Lower lobe of right lung (tissue), 2 donors: ENCODE results near the gene IARS2. TPM values are rescaled to one million over a fixed set of nuclear protein-coding genes. Genes with fewer than 3 reads are reported as not detected.
"Not testable (repeated sequence)": the region's sequence is repeated elsewhere in the genome, so short reads cannot be mapped to it uniquely, and the experiment has no call there.

ENCODE experiments used
- ATAC-seq, 2 donors: fragments of 200-7000 bp; cut with Tn5 transposase; one replicate each; pipeline ENCODE4 v1.9.1; 2020 to 2022; ENCODE audit warnings: mild to moderate bottlenecking in 2 of 2, moderate library complexity in 2 of 2
- DNase-seq: peaks from one replicate; pipeline ENCODE4 v3.0.0-alpha.2; 2020
- H3K27ac ChIP-seq: fragments of 200-600 bp; one replicate; pipeline ENCODE4 v1.8.0; 2022
- H3K27me3 ChIP-seq: fragments of 200-600 bp; one replicate; pipeline ENCODE4 v1.8.0; 2022; ENCODE audit warnings: low read depth
- H3K36me3 ChIP-seq: fragments of 200-600 bp; one replicate; pipeline ENCODE4 v1.8.0; 2022; ENCODE audit warnings: mild to moderate bottlenecking
- H3K4me1 ChIP-seq: fragments of 200-600 bp; one replicate; pipeline ENCODE4 v1.8.0; 2022
- H3K4me3 ChIP-seq: fragments of 200-600 bp; one replicate; pipeline ENCODE4 v1.8.0; 2022; ENCODE audit warnings: mild to moderate bottlenecking
- H3K9me3 ChIP-seq: fragments of 200-600 bp; one replicate; pipeline ENCODE4 v1.8.0; 2022
- CTCF ChIP-seq: fragments of 200-600 bp; IDR thresholded peaks from one replicate; pipeline ENCODE4 v1.8.0; 2022; ENCODE audit warnings: antibody characterized with exemption, mild to moderate bottlenecking
- intact Hi-C: fragments of 100-400 bp; cut with DNase I; formaldehyde crosslinking; loops from one replicate; pipeline ENCODE4 v1.11.0; 2022
- total RNA-seq: library from RNA; stranded (reverse); fragmentation: NEBNext Ultra II Directional; extraction: Animal tissue kit (Norgen Biotek cat#: 25700); gene quantifications from one replicate; pipeline ENCODE4 v1.2.1, GENCODE V29; 2021
- donor health status: DM: no; HTN: yes; CAD: no; lungs with severe emphysema.

IARS2 gene
- total RNA-seq, 1 donor from 2014 or later: 51.9 TPM

- intact Hi-C loops: no loop called here
- Histone ChIP-seq H3K27ac (no peak overlapping the region), H3K9me3 (no peaks in the 10 kb centered on the region), H3K4me1 (no peaks in the 10 kb centered on the region), H3K27me3 (no peaks in the 10 kb centered on the region), H3K36me3 (peaks cover 90% of the 10 kb centered on the region), H3K4me3 (no peak overlapping the region)
- ATAC-seq (no peak), DNase-seq (no peak)
- no peak for TF ChIP-seq CTCF
These were observed 66.1 kb downstream of the IARS2 start for GRCh38 chr1:220160027-220160426.

- Histone ChIP-seq H3K36me3 (peaks cover 88% of the 10 kb centered on the region), H3K9me3 (no peaks in the 10 kb centered on the region), H3K4me3 (no peak overlapping the region), H3K4me1 (no peaks in the 10 kb centered on the region), H3K27me3 (no peaks in the 10 kb centered on the region), H3K27ac (no peak overlapping the region)
- intact Hi-C loops: no loop called here
- no peak for TF ChIP-seq CTCF
- ATAC-seq (no peak), DNase-seq (no peak)
These were observed 70.2 kb downstream of the IARS2 start for GRCh38 chr1:220164116-220164515.

GRCh38 chr1:220164517-220164916 lies 70.6 kb downstream of the IARS2 start:
- no peak for TF ChIP-seq CTCF
- no peak for ATAC-seq

GRCh38 chr1:220166853-220167252 lies 72.9 kb downstream of the IARS2 start:
- no peak for TF ChIP-seq CTCF
- DNase-seq: no peak
- no peak for ATAC-seq
- no peak overlapping the region for H3K4me3 ChIP-seq
- H3K27me3 ChIP-seq: no peaks in the 10 kb centered on the region
- no peak overlapping the region for H3K27ac ChIP-seq
- intact Hi-C loops: no loop called here
- peaks cover 91% of the 10 kb centered on the region for H3K36me3 ChIP-seq
- no peaks in the 10 kb centered on the region for H3K4me1 ChIP-seq
- no peaks in the 10 kb centered on the region for H3K9me3 ChIP-seq

More at GRCh38 chr1:220164517-220164916, 70.6 kb downstream of the IARS2 start:
- intact Hi-C loops: no loop called here
- Histone ChIP-seq H3K27me3 (no peaks in the 10 kb centered on the region), H3K9me3 (no peaks in the 10 kb centered on the region), H3K27ac (no peak overlapping the region), H3K4me3 (no peak overlapping the region), H3K4me1 (no peaks in the 10 kb centered on the region), H3K36me3 (peaks cover 88% of the 10 kb centered on the region)
- no peak for DNase-seq

GRCh38 chr1:220169887-220170286 lies 76.0 kb downstream of the IARS2 start:
- ATAC-seq, H3K9me3 ChIP-seq, H3K4me3 ChIP-seq, H3K27ac ChIP-seq, DNase-seq, intact Hi-C loops, H3K27me3 ChIP-seq, H3K4me1 ChIP-seq: not testable (repeated sequence)
- H3K36me3 ChIP-seq: peaks cover 85% of the 10 kb centered on the region

GRCh38 chr1:220170836-220171526 lies 77.0 kb downstream of the IARS2 start:
- no peak overlapping the region for H3K27ac ChIP-seq
- intact Hi-C loops: no loop called here
- no peak for ATAC-seq
- H3K4me3 ChIP-seq: no peak overlapping the region
- TF ChIP-seq CTCF: no peak
- no peaks in the 10 kb centered on the region for H3K27me3 ChIP-seq
- DNase-seq: no peak
- H3K4me1 ChIP-seq: no peaks in the 10 kb centered on the region
- peaks cover 77% of the 10 kb centered on the region for H3K36me3 ChIP-seq
- H3K9me3 ChIP-seq: no peaks in the 10 kb centered on the region
